Measurements from ENCODE around the gene FAM20A.

Gene FAM20A

GRCh38 chr17:68624381-68624780 lies 23.2 kb upstream of the FAM20A start:
- Histone ChIP-seq H3K27ac (ENCODE audit: low read length) (no peak overlapping the region), H3K4me2 (ENCODE audit: insufficient read depth, low read length) (no peak overlapping the region), H4K20me1 (ENCODE audit: insufficient read depth, low read length) (no peaks in the 10 kb centered on the region), H3K9me3 (ENCODE audit: insufficient read depth, low read length, severe bottlenecking) (no peaks in the 10 kb centered on the region), H3K79me2 (ENCODE audit: insufficient read depth, low read length) (no peaks in the 10 kb centered on the region), H3K4me3 (ENCODE audit: low read depth in 1 of 2, low read length in 2 of 2) (no peak overlapping the region), H3K27me3 (ENCODE audit: insufficient read depth, low read length, poor library complexity) (no peaks in the 10 kb centered on the region), H3K36me3 (ENCODE audit: insufficient read depth, low read length) (no peaks in the 10 kb centered on the region), H3K9ac (ENCODE audit: low read depth, low read length) (no peak overlapping the region), H2AFZ (ENCODE audit: low read depth, low read length) (no peak overlapping the region), H3K4me1 (ENCODE audit: insufficient read depth, low read length) (no peaks in the 10 kb centered on the region)
- ATAC-seq (ENCODE audit: insufficient read depth, low read depth) (no peak), DNase-seq (no peak)
- TF ChIP-seq CTCF (IDR thresholded peaks at IDR 0.05; ENCODE audit: borderline replicate concordance, extremely low read depth, low read length, poor library complexity, severe bottlenecking) (no peak), EZH2 (IDR thresholded peaks at IDR 0.05; ENCODE audit: borderline replicate concordance, low read depth, low read length, severe bottlenecking) (no peak)

GRCh38 chr17:68623811-68624210 lies 22.6 kb upstream of the FAM20A start:
- Histone ChIP-seq H4K20me1 (ENCODE audit: insufficient read depth, low read length) (no peaks in the 10 kb centered on the region), H3K9me3 (ENCODE audit: insufficient read depth, low read length, severe bottlenecking) (no peaks in the 10 kb centered on the region), H3K4me3 (ENCODE audit: low read depth in 1 of 2, low read length in 2 of 2) (no peak overlapping the region)

GRCh38 chr17:68622423-68622822 lies 21.3 kb upstream of the FAM20A start:
- Histone ChIP-seq H3K9ac (ENCODE audit: low read depth, low read length) (no peak overlapping the region), H3K27ac (ENCODE audit: low read length) (no peak overlapping the region), H3K9me3 (ENCODE audit: insufficient read depth, low read length, severe bottlenecking) (no peaks in the 10 kb centered on the region), H3K4me2 (ENCODE audit: insufficient read depth, low read length) (no peak overlapping the region), H3K79me2 (ENCODE audit: insufficient read depth, low read length) (no peaks in the 10 kb centered on the region), H3K36me3 (ENCODE audit: insufficient read depth, low read length) (no peaks in the 10 kb centered on the region), H2AFZ (ENCODE audit: low read depth, low read length) (no peak overlapping the region), H3K27me3 (ENCODE audit: insufficient read depth, low read length, poor library complexity) (no peaks in the 10 kb centered on the region), H3K4me3 (ENCODE audit: low read depth in 1 of 2, low read length in 2 of 2) (no peak overlapping the region), H3K4me1 (ENCODE audit: insufficient read depth, low read length) (no peaks in the 10 kb centered on the region), H4K20me1 (ENCODE audit: insufficient read depth, low read length) (no peaks in the 10 kb centered on the region)
- no peak for ATAC-seq (ENCODE audit: insufficient read depth, low read depth)
- TF ChIP-seq CTCF (IDR thresholded peaks at IDR 0.05; ENCODE audit: borderline replicate concordance, extremely low read depth, low read length, poor library complexity, severe bottlenecking) (no peak), EZH2 (IDR thresholded peaks at IDR 0.05; ENCODE audit: borderline replicate concordance, low read depth, low read length, severe bottlenecking) (no peak)
- DNase-seq, result no peak

More at GRCh38 chr17:68623811-68624210, 22.6 kb upstream of the FAM20A start:
- ATAC-seq (ENCODE audit: insufficient read depth, low read depth), result no peak
- no peaks in the 10 kb centered on the region for H3K36me3 ChIP-seq (ENCODE audit: insufficient read depth, low read length)
- no peaks in the 10 kb centered on the region for H3K27me3 ChIP-seq (ENCODE audit: insufficient read depth, low read length, poor library complexity)
- H3K4me1 ChIP-seq (ENCODE audit: insufficient read depth, low read length), result no peaks in the 10 kb centered on the region
- TF ChIP-seq EZH2 (IDR thresholded peaks at IDR 0.05; ENCODE audit: borderline replicate concordance, low read depth, low read length, severe bottlenecking) (no peak), CTCF (IDR thresholded peaks at IDR 0.05; ENCODE audit: borderline replicate concordance, extremely low read depth, low read length, poor library complexity, severe bottlenecking) (no peak)
- no peak overlapping the region for H2AFZ ChIP-seq (ENCODE audit: low read depth, low read length)
- no peak overlapping the region for H3K4me2 ChIP-seq (ENCODE audit: insufficient read depth, low read length)
- no peak overlapping the region for H3K27ac ChIP-seq (ENCODE audit: low read length)
- H3K9ac ChIP-seq (ENCODE audit: low read depth, low read length), result no peak overlapping the region
- DNase-seq, result no peak
- no peaks in the 10 kb centered on the region for H3K79me2 ChIP-seq (ENCODE audit: insufficient read depth, low read length)

- Histone ChIP-seq H3K79me2 (ENCODE audit: insufficient read depth, low read length) (no peaks in the 10 kb centered on the region), H3K9me3 (ENCODE audit: insufficient read depth, low read length, severe bottlenecking) (no peaks in the 10 kb centered on the region), H4K20me1 (ENCODE audit: insufficient read depth, low read length) (no peaks in the 10 kb centered on the region), H2AFZ (ENCODE audit: low read depth, low read length) (no peak overlapping the region), H3K4me2 (ENCODE audit: insufficient read depth, low read length) (no peak overlapping the region), H3K27ac (ENCODE audit: low read length) (no peak overlapping the region), H3K27me3 (ENCODE audit: insufficient read depth, low read length, poor library complexity) (no peaks in the 10 kb centered on the region), H3K4me1 (ENCODE audit: insufficient read depth, low read length) (no peaks in the 10 kb centered on the region), H3K9ac (ENCODE audit: low read depth, low read length) (no peak overlapping the region), H3K4me3 (ENCODE audit: low read depth in 1 of 2, low read length in 2 of 2) (no peak overlapping the region), H3K36me3 (ENCODE audit: insufficient read depth, low read length) (no peaks in the 10 kb centered on the region)
- ATAC-seq (ENCODE audit: insufficient read depth, low read depth), result no peak
- TF ChIP-seq EZH2 (IDR thresholded peaks at IDR 0.05; ENCODE audit: borderline replicate concordance, low read depth, low read length, severe bottlenecking), result no peak
- no peak for TF ChIP-seq CTCF (IDR thresholded peaks at IDR 0.05; ENCODE audit: borderline replicate concordance, extremely low read depth, low read length, poor library complexity, severe bottlenecking)
- DNase-seq, result no peak
Measured at GRCh38 chr17:68621065-68621464, 19.9 kb upstream of the FAM20A start.

All from DND-41 (cell line).